Stimulated activated naive B cell treated with anti-CD40 and anti-IgM and Interleukin-4, amounts not matched to agents 10 μg/mL and 1 μg/mL and 100 μg/mL, for 72 hours (primary cell): ENCODE data around the gene ALOXE3.

ENCODE experiments used
- ATAC-seq, 2 donors: fragments of 150-1000 bp; cut with Tn5 transposase; replicated peaks; 2 replicates each; pipeline ENCODE4 v1.10.0; 2021; ENCODE audit warnings: moderate library complexity in 1 of 2
- DNase-seq: peaks from one replicate; pipeline ENCODE4 v3.0.0; 2021
- H3K27ac Mint-ChIP-seq: one replicate; pipeline ENCODE4 v1.8.0; 2022; ENCODE audit warnings: mild to moderate bottlenecking, mixed read lengths
- H3K27me3 Mint-ChIP-seq, 2 donors: one replicate each; pipeline ENCODE4 v1.8.0; 2022; ENCODE audit warnings: mixed read lengths in 2 of 2
- H3K36me3 Mint-ChIP-seq, 2 donors: one replicate each; pipeline ENCODE4 v1.8.0; 2022; ENCODE audit warnings: mixed read lengths in 2 of 2, mild to moderate bottlenecking in 1 of 2
- H3K4me1 Mint-ChIP-seq, 2 donors: one replicate each; pipeline ENCODE4 v1.8.0; 2022; ENCODE audit warnings: mixed read lengths in 2 of 2, mild to moderate bottlenecking in 1 of 2
- H3K4me3 Mint-ChIP-seq, 2 donors: one replicate each; pipeline ENCODE4 v1.8.0; 2022; ENCODE audit warnings: mild to moderate bottlenecking in 2 of 2, mixed read lengths in 2 of 2, moderate library complexity in 1 of 2
- H3K9me3 Mint-ChIP-seq, 2 donors: one replicate each; pipeline ENCODE4 v1.8.0; 2022; ENCODE audit warnings: mixed read lengths in 2 of 2, mild to moderate bottlenecking in 1 of 2

The ALOXE3 gene

GRCh38 chr17:8117980-8118768, at the start of gene ALOXE3:
TSS of gene ALOXE3 (minus strand) at chr17:8118514. CDS start at chr17:8117990, 524 bp downstream.
- Mint-ChIP-seq H3K27ac (peak within 1 kb of the TSS; percentile 100), H3K27me3 (peaks cover 55 to 77% of the 10 kb centered on the region in 2 donors)

DNA sequence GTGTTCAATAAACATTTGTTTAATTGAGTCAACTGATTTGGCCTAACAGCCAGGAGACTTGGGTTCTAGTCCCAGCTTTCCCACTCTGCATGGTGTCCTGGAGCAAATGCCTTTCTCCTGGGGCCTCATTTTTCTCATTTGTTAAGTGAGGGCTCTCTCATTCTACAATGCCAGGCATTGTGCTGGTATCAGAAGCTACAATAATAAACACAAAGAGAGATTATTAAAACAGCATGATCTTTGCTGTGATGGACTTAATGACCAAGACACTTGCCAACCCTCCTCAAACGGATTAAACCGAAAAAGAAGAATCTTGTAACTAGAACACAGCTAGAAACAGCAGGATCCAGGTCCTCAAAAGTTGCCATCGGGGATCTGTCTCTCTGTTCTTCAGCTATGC, 49.2 kb upstream of the ALOXE3 start:
- no peak for ATAC-seq
- peaks cover 4% of the 10 kb centered on the region in 2 donors for H3K36me3 Mint-ChIP-seq
- H3K9me3 Mint-ChIP-seq: no peaks in the 10 kb centered on the region

More at GRCh38 chr17:8117980-8118768, at the start of gene ALOXE3:
- no peak for DNase-seq
- Mint-ChIP-seq H3K9me3 (no peaks in the 10 kb centered on the region), H3K36me3 (peaks cover 5 to 20% of the 10 kb centered on the region in 2 donors), H3K4me1 (peaks cover 45 to 49% of the 10 kb centered on the region in 2 donors), H3K4me3 (peak within 1 kb of the TSS; percentile 90 to 98)
- peak; percentile 1 to 6 for ATAC-seq

DNA sequence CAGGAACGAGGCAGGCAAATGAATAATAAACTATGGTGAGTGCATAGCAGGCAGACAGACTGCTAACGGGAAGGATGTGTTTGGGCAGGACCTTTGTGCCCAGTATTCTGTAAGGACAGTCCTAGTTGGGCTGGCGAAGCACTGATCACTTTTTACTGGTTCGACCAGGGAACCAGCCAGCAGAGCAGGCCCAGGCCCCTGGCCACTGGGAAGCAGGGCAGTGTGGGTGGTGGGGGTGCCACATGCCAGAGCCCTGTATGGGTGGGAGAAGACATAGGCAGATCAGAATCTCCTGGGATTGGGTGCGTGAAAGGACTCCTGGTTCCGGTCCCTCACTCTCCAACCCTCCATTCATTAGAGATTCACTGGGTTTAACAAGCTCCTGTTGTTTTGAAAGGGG, 48.4 kb upstream of the ALOXE3 start:
- Mint-ChIP-seq H3K36me3 (peaks cover 4% of the 10 kb centered on the region in 2 donors), H3K4me1 (peaks cover 19 to 32% of the 10 kb centered on the region in 2 donors), H3K9me3 (no peaks in the 10 kb centered on the region), H3K4me3 (no peak overlapping the region), H3K27ac (no peak overlapping the region), H3K27me3 (no peaks in the 10 kb centered on the region)
- no peak for DNase-seq
- no peak for ATAC-seq

More for the DNA sequence above, 49.2 kb upstream of the ALOXE3 start:
- no peak for DNase-seq
- Mint-ChIP-seq H3K4me3 (no peak overlapping the region), H3K4me1 (peaks cover 16 to 27% of the 10 kb centered on the region in 2 donors), H3K27me3 (no peaks in the 10 kb centered on the region), H3K27ac (no peak overlapping the region)

- Mint-ChIP-seq H3K27ac (peak overlapping the region; percentile 31), H3K4me3 (no peak overlapping the region), H3K36me3 (peaks cover 9 to 20% of the 10 kb centered on the region in 2 donors), H3K27me3 (no peaks in the 10 kb centered on the region), H3K9me3 (no peaks in the 10 kb centered on the region), H3K4me1 (peaks cover 37 to 47% of the 10 kb centered on the region in 2 donors)
- DNase-seq (no peak), ATAC-seq (no peak)
Observed at GRCh38 chr17:8164815-8165131, 46.5 kb upstream of the ALOXE3 start.

GRCh38 chr17:8163978-8164814, 45.9 kb upstream of the ALOXE3 start:
- Mint-ChIP-seq H3K4me1 (peaks cover 41 to 52% of the 10 kb centered on the region in 2 donors), H3K9me3 (no peaks in the 10 kb centered on the region), H3K36me3 (peaks cover 11 to 24% of the 10 kb centered on the region in 2 donors), H3K4me3 (peak overlapping the region; percentile 94 to 95), H3K27me3 (no peaks in the 10 kb centered on the region), H3K27ac (peak overlapping the region; percentile 73)
- DNase-seq (no peak), ATAC-seq (peak; percentile 21 to 22)

DNA sequence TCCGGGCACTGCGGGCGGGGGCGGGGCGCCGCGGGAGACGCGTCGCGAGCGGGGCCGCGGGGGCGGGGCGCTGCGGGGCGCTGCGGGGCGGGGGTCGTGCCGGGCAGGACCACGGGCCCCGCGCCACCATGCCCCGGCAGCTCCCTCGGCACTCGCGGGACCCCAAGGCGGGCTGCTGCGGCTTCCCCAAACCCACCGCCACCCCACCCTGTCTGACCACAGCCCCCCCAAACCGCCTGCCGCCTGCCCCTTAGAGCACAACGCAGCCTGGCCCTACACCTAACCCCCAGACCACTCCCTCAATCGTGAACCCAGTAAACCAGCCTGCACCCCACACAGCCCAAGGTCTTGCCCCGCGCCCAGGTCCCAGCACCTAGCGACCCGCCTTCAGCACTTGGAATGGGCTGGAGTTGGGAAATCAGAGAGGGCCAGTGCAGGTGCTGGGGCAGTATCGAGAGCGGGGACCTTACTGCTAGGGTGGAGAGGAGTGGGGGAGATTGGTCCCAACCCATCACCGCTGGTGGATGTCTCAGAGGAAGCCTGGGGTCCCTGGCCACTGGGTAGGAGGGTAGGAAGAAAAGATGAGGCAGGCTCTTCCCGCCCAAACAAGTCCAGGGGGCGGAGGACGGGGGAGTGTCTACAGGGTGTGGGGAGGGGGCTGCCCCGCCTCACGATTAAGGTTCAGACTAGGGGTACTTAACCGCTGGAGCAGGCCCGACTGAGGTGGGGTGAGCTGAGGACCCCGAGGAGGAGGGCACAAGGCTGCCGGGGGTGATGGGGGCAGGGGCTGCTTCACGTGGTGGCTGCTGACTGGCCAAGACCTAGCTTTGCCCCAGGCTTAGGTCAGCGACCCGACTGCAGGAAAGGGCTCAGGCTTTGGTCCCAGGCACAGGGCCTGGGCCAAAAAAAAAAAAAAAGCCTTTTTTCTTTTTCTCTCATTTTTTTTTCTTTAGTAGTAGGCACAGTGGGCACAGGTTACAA, 45.0 kb upstream of the ALOXE3 start:
- no peaks in the 10 kb centered on the region for H3K9me3 Mint-ChIP-seq
- H3K4me1 Mint-ChIP-seq: peaks cover 46 to 59% of the 10 kb centered on the region in 2 donors
- H3K36me3 Mint-ChIP-seq: peaks cover 13 to 28% of the 10 kb centered on the region in 2 donors
- peak; percentile 14 to 33 for ATAC-seq
- no peak for DNase-seq
- no peaks in the 10 kb centered on the region for H3K27me3 Mint-ChIP-seq
- H3K4me3 Mint-ChIP-seq: peak overlapping the region; percentile 94 to 95
- H3K27ac Mint-ChIP-seq: peak overlapping the region; percentile 98

- Mint-ChIP-seq H3K27ac (peak within 1 kb of the TSS; percentile 98), H3K4me3 (peak within 1 kb of the TSS; percentile 94 to 95), H3K36me3 (peaks cover 13 to 28% of the 10 kb centered on the region in 2 donors), H3K9me3 (no peaks in the 10 kb centered on the region), H3K4me1 (peaks cover 46 to 61% of the 10 kb centered on the region in 2 donors), H3K27me3 (no peaks in the 10 kb centered on the region)
- peak; percentile 68 for DNase-seq
- peak; percentile 73 to 79 for ATAC-seq
Observed at GRCh38 chr17:8162233-8162996, 44.1 kb upstream of the ALOXE3 start, which contains the start of gene VAMP2. TSS of gene VAMP2 (minus strand) at chr17:8162948. CDS start at chr17:8162879, 69 bp downstream.

DNA sequence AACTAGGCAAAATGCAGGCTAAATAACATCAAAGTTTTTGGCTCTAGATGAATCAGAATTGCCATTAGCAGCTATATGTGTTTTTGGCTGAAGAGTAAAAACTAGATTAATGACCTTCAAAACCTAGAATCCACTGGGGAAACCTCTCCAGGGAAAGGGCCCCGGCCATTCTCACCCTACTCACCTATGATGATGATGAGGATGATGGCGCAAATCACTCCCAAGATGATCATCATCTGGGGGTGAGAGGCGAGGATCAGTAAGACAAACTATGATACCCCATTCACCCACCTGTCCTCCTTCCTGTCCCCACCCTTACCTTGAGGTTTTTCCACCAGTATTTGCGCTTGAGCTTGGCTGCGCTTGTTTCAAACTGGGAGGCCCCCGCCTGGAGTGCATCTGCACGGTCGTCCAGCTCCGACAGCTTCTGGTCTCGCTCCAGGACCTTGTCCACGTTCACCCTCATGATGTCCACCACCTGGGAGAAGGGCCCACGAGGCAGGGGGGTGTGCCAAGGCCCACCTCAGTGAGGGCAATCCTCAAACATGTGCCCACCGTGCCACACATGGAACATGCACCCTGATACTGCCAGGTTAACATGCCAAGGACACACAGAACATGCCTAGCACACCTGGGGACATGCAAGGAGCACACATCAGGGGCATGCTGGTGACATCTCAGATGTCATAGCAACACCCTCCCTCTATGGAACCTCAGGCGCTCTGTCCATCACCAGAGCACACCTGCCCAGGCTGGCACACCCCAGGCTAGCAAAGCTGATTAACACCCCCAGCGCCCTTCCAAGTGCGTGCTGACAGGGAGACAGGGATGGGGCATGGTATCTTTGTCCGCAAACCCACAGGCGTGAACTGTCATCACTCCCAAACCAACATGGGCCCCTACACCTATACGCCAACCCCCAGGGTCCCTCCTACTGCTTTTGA, 43.2 kb upstream of the ALOXE3 start:
- Mint-ChIP-seq H3K4me3 (peak overlapping the region; percentile 84 to 89), H3K36me3 (peaks cover 13 to 28% of the 10 kb centered on the region in 2 donors), H3K27ac (peak overlapping the region; percentile 93), H3K27me3 (no peaks in the 10 kb centered on the region), H3K9me3 (no peaks in the 10 kb centered on the region), H3K4me1 (peaks cover 46 to 61% of the 10 kb centered on the region in 2 donors)
- peak in 1 of 2 donors; percentile 1 for ATAC-seq
- no peak for DNase-seq

DNA sequence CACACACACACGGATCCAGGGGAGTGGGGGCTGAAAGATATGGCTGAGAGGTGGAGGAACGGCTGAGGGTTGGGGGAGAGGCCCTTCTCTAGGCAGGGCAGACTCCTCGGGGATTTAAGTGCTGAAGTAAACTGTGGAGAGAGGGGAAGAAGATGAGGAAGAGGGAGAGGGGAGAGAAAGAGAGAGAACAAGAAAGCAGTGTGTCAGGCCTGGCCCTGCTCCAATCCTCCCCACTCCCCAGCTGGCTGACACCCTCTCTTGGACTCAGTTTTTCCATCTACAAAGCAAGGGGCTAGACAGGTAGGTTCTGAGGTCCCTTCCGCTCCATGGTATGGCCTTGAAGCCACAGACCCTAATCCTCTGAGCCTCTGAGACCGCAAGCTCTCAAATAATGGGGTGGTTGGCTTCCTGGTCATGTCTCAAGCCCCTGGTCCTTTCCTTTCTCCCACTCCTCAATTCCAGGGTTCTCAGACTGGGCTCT, 42.5 kb upstream of the ALOXE3 start:
- no peaks in the 10 kb centered on the region for H3K27me3 Mint-ChIP-seq

GRCh38 chr17:8160224-8160577, 41.9 kb upstream of the ALOXE3 start:
- ATAC-seq (no peak), DNase-seq (no peak)
- H3K9me3 Mint-ChIP-seq: no peaks in the 10 kb centered on the region
- peaks cover 13 to 28% of the 10 kb centered on the region in 2 donors for H3K36me3 Mint-ChIP-seq
- H3K4me3 Mint-ChIP-seq: peak overlapping the region in 1 of 2 donors; percentile 46
- H3K4me1 Mint-ChIP-seq: peaks cover 46 to 61% of the 10 kb centered on the region in 2 donors
- peak overlapping the region; percentile 93 for H3K27ac Mint-ChIP-seq
- no peaks in the 10 kb centered on the region for H3K27me3 Mint-ChIP-seq

More for the DNA sequence above, 42.5 kb upstream of the ALOXE3 start:
- Mint-ChIP-seq H3K4me1 (peaks cover 46 to 61% of the 10 kb centered on the region in 2 donors), H3K4me3 (peak overlapping the region; percentile 17 to 84), H3K27ac (peak overlapping the region; percentile 93), H3K9me3 (no peaks in the 10 kb centered on the region), H3K36me3 (peaks cover 13 to 28% of the 10 kb centered on the region in 2 donors)
- ATAC-seq (no peak), DNase-seq (no peak)

GRCh38 chr17:8159459-8160223, 41.3 kb upstream of the ALOXE3 start:
- Mint-ChIP-seq H3K36me3 (peaks cover 13 to 28% of the 10 kb centered on the region in 2 donors), H3K4me1 (peaks cover 44 to 58% of the 10 kb centered on the region in 2 donors), H3K9me3 (no peaks in the 10 kb centered on the region), H3K4me3 (no peak overlapping the region), H3K27me3 (no peaks in the 10 kb centered on the region), H3K27ac (no peak overlapping the region)
- DNase-seq (no peak), ATAC-seq (no peak)
